Neuron (in vitro differentiated cells): Measurements from ENCODE around the gene TBKBP1.

Experiments
- H2AFZ ChIP-seq: one replicate; pipeline ENCODE4 v1.6.1; 2013; ENCODE audit warnings: low read depth, mild to moderate bottlenecking, inconsistent platforms, low read length, moderate library complexity
- H3K27me3 ChIP-seq: one replicate; pipeline ENCODE4 v1.6.1; 2013; ENCODE audit warnings: low read length; ENCODE audit not compliant: insufficient read depth
- H3K36me3 ChIP-seq: one replicate; pipeline ENCODE4 v1.6.1; 2013; ENCODE audit warnings: low read length; ENCODE audit not compliant: insufficient read depth
- H3K4me1 ChIP-seq: one replicate; pipeline ENCODE4 v1.6.1; 2013; ENCODE audit warnings: low read length; ENCODE audit not compliant: insufficient read depth
- H3K4me3 ChIP-seq: 2 replicates; pipeline ENCODE4 v1.5.1; 2013; ENCODE audit warnings: mild to moderate bottlenecking, low read length, moderate library complexity
- H3K9me3 ChIP-seq: one replicate; pipeline ENCODE4 v1.6.1; 2013; ENCODE audit warnings: low read length

TBKBP1 gene

DNA sequence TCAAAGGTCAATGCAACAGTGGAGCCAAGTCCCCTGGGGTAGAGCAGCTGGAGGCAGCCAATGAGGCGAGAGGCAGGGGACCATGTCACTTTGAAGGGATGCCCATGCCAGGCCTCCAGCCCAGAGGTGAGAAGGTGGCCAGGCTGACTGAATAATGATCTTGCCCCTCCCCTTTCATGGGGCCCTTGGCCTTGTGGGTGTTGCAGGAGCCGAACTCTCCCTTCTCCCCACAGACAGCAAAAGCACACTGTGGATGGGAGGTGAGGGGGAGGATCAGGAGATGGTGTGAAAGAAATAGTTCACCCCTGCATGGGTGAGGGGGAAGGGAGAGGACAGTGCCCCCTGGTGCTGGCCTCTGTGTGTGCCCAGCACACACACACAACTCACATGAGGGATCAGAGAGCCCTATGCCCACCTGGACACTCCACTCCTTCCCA lies 23.3 kb downstream of the TBKBP1 start:
- Histone ChIP-seq H3K27me3 (peaks cover 49% of the 10 kb centered on the region), H2AFZ (no peak overlapping the region), H3K9me3 (no peaks in the 10 kb centered on the region), H3K36me3 (no peaks in the 10 kb centered on the region), H3K4me3 (no peak overlapping the region), H3K4me1 (no peaks in the 10 kb centered on the region)

- Histone ChIP-seq H2AFZ (no peak overlapping the region), H3K27me3 (peaks cover 52% of the 10 kb centered on the region), H3K4me3 (no peak overlapping the region), H3K9me3 (no peaks in the 10 kb centered on the region), H3K36me3 (no peaks in the 10 kb centered on the region), H3K4me1 (no peaks in the 10 kb centered on the region)
These were observed 24.1 kb downstream of the TBKBP1 start for GRCh38 chr17:47717979-47718621.

GRCh38 chr17:47718634-47719405 lies 24.9 kb downstream of the TBKBP1 start:
- Histone ChIP-seq H3K4me1 (no peaks in the 10 kb centered on the region), H2AFZ (no peak overlapping the region), H3K36me3 (no peaks in the 10 kb centered on the region), H3K9me3 (no peaks in the 10 kb centered on the region), H3K27me3 (peaks cover 54% of the 10 kb centered on the region), H3K4me3 (no peak overlapping the region)

- Histone ChIP-seq H3K4me1 (no peaks in the 10 kb centered on the region), H3K4me3 (no peak overlapping the region), H3K9me3 (no peaks in the 10 kb centered on the region), H3K36me3 (no peaks in the 10 kb centered on the region), H2AFZ (no peak overlapping the region), H3K27me3 (peaks cover 58% of the 10 kb centered on the region)
These were observed 25.6 kb downstream of the TBKBP1 start for GRCh38 chr17:47719411-47720152.

GRCh38 chr17:47720196-47720595 lies 26.2 kb downstream of the TBKBP1 start:
- Histone ChIP-seq H2AFZ (no peak overlapping the region), H3K4me1 (no peaks in the 10 kb centered on the region), H3K4me3 (no peak overlapping the region), H3K27me3 (peaks cover 58% of the 10 kb centered on the region), H3K36me3 (no peaks in the 10 kb centered on the region), H3K9me3 (no peaks in the 10 kb centered on the region)

- H2AFZ ChIP-seq, result no peak overlapping the region
- no peaks in the 10 kb centered on the region for H3K36me3 ChIP-seq
- H3K9me3 ChIP-seq, result no peaks in the 10 kb centered on the region
- H3K4me3 ChIP-seq, result no peak overlapping the region
- H3K27me3 ChIP-seq, result peaks cover 61% of the 10 kb centered on the region
- no peaks in the 10 kb centered on the region for H3K4me1 ChIP-seq
These were observed 27.0 kb downstream of the TBKBP1 start for GRCh38 chr17:47720754-47721533.

- Histone ChIP-seq H2AFZ (no peak overlapping the region), H3K27me3 (peaks cover 66% of the 10 kb centered on the region), H3K4me1 (no peaks in the 10 kb centered on the region)
These were observed 27.8 kb downstream of the TBKBP1 start for GRCh38 chr17:47721725-47722124.

GRCh38 chr17:47724705-47725104 lies 30.7 kb downstream of the TBKBP1 start:
- peaks cover 65% of the 10 kb centered on the region for H3K27me3 ChIP-seq
- no peaks in the 10 kb centered on the region for H3K9me3 ChIP-seq
- no peak overlapping the region for H3K4me3 ChIP-seq
- H3K4me1 ChIP-seq, result no peaks in the 10 kb centered on the region
- H2AFZ ChIP-seq, result no peak overlapping the region
- no peaks in the 10 kb centered on the region for H3K36me3 ChIP-seq

More at GRCh38 chr17:47721725-47722124, 27.8 kb downstream of the TBKBP1 start:
- H3K9me3 ChIP-seq, result no peaks in the 10 kb centered on the region
- no peaks in the 10 kb centered on the region for H3K36me3 ChIP-seq
- H3K4me3 ChIP-seq, result no peak overlapping the region

DNA sequence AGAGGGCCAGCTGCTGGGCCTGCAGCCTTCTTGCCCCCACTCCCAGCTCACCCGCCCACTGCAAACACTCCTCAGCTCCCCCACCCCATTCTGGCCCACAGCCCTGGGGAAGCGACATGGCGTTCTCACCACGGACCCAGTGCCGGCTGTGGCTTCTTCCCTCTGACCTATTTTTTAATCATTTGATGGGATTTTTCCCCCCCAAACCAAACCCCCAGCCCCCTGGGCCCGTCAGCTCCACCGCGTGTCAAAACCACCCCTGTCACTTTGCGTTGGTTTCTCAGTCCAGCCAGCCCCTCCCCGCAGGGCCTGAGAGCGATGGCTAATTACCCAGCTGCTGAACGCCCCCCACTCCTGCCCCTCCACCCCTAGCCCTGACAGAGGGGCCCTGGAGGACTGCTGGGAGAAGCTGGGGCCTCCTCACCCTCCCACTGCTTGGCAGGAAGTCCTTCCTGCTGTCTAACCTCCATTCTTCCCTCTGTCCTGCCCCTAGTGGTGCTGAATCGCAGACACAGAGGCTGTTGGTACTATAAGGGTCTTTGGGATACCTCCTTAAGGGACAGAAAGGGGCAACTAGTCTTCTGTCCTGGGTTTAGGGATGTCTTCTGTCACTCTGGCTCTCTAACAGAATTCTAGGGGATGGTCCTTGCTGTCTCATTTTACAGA lies 31.6 kb downstream of the TBKBP1 start:
- Histone ChIP-seq H2AFZ (no peak overlapping the region), H3K4me1 (no peaks in the 10 kb centered on the region), H3K4me3 (no peak overlapping the region), H3K36me3 (no peaks in the 10 kb centered on the region), H3K27me3 (peaks cover 62% of the 10 kb centered on the region), H3K9me3 (no peaks in the 10 kb centered on the region)

DNA sequence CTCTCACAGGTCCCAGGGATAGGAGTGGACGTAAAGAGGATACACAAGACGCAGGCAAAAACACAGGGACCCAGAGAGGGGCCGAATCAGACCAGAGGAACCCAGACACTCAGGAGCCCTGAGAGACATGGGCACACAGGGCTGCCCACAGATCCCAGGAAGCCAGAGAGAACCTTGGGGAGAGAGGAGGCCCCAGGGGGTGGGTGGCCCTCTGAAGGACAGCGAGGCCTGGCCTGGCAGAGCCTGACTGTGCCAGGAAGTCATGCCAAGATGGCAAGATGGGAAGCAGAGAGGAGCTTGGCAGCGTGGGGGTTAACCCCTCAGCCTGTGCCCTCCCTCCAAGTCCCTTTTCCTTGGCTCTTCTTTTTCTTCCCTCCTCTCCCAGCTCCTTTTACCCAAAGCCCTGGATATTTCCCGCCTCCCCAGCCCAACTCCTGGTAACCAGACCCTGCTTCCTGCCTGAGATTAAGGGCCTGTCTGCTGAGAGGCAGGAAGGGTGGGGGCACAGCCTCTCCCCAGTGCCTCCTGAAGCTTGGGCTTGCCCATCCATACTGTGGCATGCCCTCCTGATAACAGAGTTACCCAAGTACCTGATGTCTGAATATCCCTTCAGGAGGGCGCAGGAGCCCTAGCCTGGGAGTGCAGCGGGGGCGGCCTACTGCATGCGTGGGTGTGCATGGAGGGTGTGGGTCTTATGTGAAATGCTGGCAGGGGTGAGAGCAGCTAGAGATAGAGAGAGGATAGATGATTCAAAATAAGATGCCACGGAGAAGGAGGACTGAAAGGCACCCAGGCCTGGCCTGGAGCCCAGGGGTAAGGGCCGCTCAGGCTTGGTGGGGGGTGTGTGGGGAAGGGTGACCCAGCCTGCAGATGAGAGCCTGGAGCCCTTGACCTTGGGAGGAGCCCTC lies 33.1 kb downstream of the TBKBP1 start:
- Histone ChIP-seq H3K27me3 (peaks cover 62% of the 10 kb centered on the region), H2AFZ (no peak overlapping the region), H3K9me3 (no peaks in the 10 kb centered on the region)

GRCh38 chr17:47727704-47728036 lies 33.7 kb downstream of the TBKBP1 start:
- Histone ChIP-seq H3K36me3 (no peaks in the 10 kb centered on the region), H3K27me3 (peaks cover 63% of the 10 kb centered on the region), H3K9me3 (no peaks in the 10 kb centered on the region), H3K4me1 (no peaks in the 10 kb centered on the region), H3K4me3 (no peak overlapping the region), H2AFZ (no peak overlapping the region)

More for the DNA sequence above, 33.1 kb downstream of the TBKBP1 start:
- Histone ChIP-seq H3K4me1 (no peaks in the 10 kb centered on the region), H3K36me3 (no peaks in the 10 kb centered on the region), H3K4me3 (no peak overlapping the region)
